ENCODE measurements around the gene ADCY1.

Gene ADCY1

DNA sequence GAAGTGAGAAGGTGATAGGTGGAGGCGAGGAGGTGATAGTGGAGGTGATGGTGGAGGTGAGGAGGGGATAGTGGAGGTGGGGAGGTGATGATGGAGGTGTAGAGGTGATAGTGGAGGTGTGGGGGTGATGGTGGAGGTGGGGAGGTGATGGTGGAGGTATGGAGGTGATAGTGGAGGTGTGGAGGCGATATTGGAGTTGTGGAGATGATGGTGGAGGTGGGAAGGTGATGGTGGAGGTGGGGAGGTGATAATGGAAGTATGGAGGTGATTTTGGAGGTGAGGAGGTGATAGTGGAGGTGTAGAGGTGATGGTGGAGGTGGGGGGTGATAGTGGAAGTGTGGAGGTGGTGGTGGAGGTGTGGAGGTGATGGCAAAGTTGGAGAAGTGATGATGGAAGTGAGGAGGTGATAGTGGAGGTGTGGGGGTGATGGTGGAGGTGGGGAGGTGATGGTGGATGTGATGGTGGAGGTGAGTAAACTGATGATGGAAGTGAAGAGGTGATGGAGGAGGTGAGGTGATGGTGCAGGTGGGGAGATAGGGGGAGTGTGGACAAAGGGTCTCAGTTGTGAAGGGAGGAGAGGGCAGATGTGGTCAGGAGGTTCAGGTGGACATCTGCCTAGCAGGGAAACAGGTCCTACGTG, 36.6 kb downstream of the ADCY1 start:
- no peak overlapping the region for H3K27ac ChIP-seq (ENCODE audit: low read depth, low read length)
- H3K36me3 ChIP-seq (ENCODE audit: low read length), result no peaks in the 10 kb centered on the region
- TF ChIP-seq EZH2phosphoT487 (conservative IDR thresholded peaks at IDR 0.05; ENCODE audit: low read length), result no peak
- TF ChIP-seq, protein P1, sequence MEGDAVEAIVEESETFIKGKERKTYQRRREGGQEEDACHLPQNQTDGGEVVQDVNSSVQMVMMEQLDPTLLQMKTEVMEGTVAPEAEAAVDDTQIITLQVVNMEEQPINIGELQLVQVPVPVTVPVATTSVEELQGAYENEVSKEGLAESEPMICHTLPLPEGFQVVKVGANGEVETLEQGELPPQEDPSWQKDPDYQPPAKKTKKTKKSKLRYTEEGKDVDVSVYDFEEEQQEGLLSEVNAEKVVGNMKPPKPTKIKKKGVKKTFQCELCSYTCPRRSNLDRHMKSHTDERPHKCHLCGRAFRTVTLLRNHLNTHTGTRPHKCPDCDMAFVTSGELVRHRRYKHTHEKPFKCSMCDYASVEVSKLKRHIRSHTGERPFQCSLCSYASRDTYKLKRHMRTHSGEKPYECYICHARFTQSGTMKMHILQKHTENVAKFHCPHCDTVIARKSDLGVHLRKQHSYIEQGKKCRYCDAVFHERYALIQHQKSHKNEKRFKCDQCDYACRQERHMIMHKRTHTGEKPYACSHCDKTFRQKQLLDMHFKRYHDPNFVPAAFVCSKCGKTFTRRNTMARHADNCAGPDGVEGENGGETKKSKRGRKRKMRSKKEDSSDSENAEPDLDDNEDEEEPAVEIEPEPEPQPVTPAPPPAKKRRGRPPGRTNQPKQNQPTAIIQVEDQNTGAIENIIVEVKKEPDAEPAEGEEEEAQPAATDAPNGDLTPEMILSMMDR (IDR thresholded peaks at IDR 0.05; ENCODE audit: insufficient read depth, low read length, poor library complexity, severe bottlenecking), result no peak
- H3K27me3 ChIP-seq (ENCODE audit: low read length), result no peaks in the 10 kb centered on the region
- no peak overlapping the region for H3K9ac ChIP-seq (ENCODE audit: low read length)
- no peaks in the 10 kb centered on the region for H3F3A ChIP-seq (ENCODE audit: insufficient read depth)
- H3K4me3 ChIP-seq (ENCODE audit: insufficient read depth, low read length, poor library complexity, severe bottlenecking), result no peak overlapping the region
- H3K4me2 ChIP-seq (ENCODE audit: low read depth, low read length, poor library complexity, severe bottlenecking), result no peak overlapping the region
- H3K9me2 ChIP-seq (replicated peaks; ENCODE audit: insufficient read depth, low read length), result no peaks in the 10 kb centered on the region
- no peaks in the 10 kb centered on the region for H3K9me3 ChIP-seq (ENCODE audit: insufficient read depth, low read length)
- no peak overlapping the region for H2AFZ ChIP-seq (ENCODE audit: low read depth, low read length, severe bottlenecking)
- no peaks in the 10 kb centered on the region for H4K20me1 ChIP-seq (ENCODE audit: low read depth, low read length)
- H3K79me2 ChIP-seq (ENCODE audit: insufficient read depth, low read length), result no peaks in the 10 kb centered on the region

DNA sequence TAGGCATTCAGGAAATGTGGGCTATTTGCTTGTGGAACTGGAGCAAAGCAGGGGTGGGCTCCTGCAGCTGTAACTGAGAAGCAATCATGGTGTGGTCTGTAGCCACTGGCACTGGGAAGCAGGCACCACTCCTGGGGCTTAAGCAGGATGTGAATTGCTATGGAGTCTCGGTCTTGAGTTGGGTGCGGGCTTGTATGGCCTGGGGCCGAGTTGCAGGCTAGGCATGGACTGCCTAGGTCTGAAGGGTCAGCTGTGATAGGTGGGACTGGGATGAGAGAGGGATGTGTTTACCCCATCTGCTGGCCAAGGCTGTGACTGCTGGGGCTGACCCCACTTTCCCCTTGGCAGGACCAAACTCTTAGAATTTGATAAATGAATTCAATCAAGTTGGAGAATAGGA, 43.0 kb downstream of the ADCY1 start:
- Histone ChIP-seq H3K36me3 (ENCODE audit: low read length) (no peaks in the 10 kb centered on the region), H3K9me3 (ENCODE audit: insufficient read depth, low read length) (peaks cover 12% of the 10 kb centered on the region; the same call in 1 of the 2 replicates), H3K9ac (ENCODE audit: low read length) (no peak overlapping the region), H3K9me2 (replicated peaks; ENCODE audit: insufficient read depth, low read length) (no peaks in the 10 kb centered on the region), H3K27me3 (ENCODE audit: low read length) (no peaks in the 10 kb centered on the region), H3K79me2 (ENCODE audit: insufficient read depth, low read length) (no peaks in the 10 kb centered on the region), H4K20me1 (ENCODE audit: low read depth, low read length) (no peaks in the 10 kb centered on the region), H3F3A (ENCODE audit: insufficient read depth) (no peaks in the 10 kb centered on the region), H2AFZ (ENCODE audit: low read depth, low read length, severe bottlenecking) (no peak overlapping the region), H3K4me3 (ENCODE audit: insufficient read depth, low read length, poor library complexity, severe bottlenecking) (no peak overlapping the region), H3K4me2 (ENCODE audit: low read depth, low read length, poor library complexity, severe bottlenecking) (no peak overlapping the region), H3K27ac (ENCODE audit: low read depth, low read length) (no peak overlapping the region)
- TF ChIP-seq, protein P1 (IDR thresholded peaks at IDR 0.05; ENCODE audit: insufficient read depth, low read length, poor library complexity, severe bottlenecking), result no peak
- TF ChIP-seq EZH2phosphoT487 (conservative IDR thresholded peaks at IDR 0.05; ENCODE audit: low read length), result no peak

DNA sequence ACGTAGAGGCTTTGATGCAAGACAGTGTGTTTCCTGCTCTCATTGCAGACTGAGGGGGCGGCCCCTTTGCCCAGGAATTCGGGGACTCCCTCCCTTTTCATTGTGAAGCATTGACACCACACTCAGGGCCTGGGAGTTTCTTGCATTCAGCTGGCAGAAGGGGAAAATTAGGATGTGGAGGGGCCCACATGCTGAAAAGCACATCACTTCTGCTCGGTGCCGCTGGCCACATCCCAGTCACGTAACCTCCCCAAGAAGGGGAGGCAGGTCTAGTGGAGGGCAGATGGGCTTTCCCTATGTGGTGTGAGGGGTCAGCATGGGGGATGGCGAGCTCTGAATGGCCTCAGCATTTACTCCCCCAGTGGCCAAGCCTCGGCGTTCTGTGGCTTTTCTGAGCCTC, 47.9 kb downstream of the ADCY1 start:
- H3F3A ChIP-seq (ENCODE audit: insufficient read depth), result no peaks in the 10 kb centered on the region
- H3K4me3 ChIP-seq (ENCODE audit: insufficient read depth, low read length, poor library complexity, severe bottlenecking), result no peak overlapping the region
- no peaks in the 10 kb centered on the region for H3K27me3 ChIP-seq (ENCODE audit: low read length)
- no peaks in the 10 kb centered on the region for H3K9me3 ChIP-seq (ENCODE audit: insufficient read depth, low read length)
- H3K27ac ChIP-seq (ENCODE audit: low read depth, low read length), result no peak overlapping the region
- no peak overlapping the region for H2AFZ ChIP-seq (ENCODE audit: low read depth, low read length, severe bottlenecking)
- TF ChIP-seq, protein P1 (IDR thresholded peaks at IDR 0.05; ENCODE audit: insufficient read depth, low read length, poor library complexity, severe bottlenecking), result no peak
- no peak for TF ChIP-seq EZH2phosphoT487 (conservative IDR thresholded peaks at IDR 0.05; ENCODE audit: low read length)
- no peak overlapping the region for H3K9ac ChIP-seq (ENCODE audit: low read length)
- H3K79me2 ChIP-seq (ENCODE audit: insufficient read depth, low read length), result no peaks in the 10 kb centered on the region
- no peaks in the 10 kb centered on the region for H3K9me2 ChIP-seq (replicated peaks; ENCODE audit: insufficient read depth, low read length)
- no peaks in the 10 kb centered on the region for H4K20me1 ChIP-seq (ENCODE audit: low read depth, low read length)
- no peaks in the 10 kb centered on the region for H3K36me3 ChIP-seq (ENCODE audit: low read length)
- no peak overlapping the region for H3K4me2 ChIP-seq (ENCODE audit: low read depth, low read length, poor library complexity, severe bottlenecking)

Data from SU-DHL-6 (cell line).